Choroid plexus epithelial cell (primary cell): ENCODE results near the gene PAX6.

ENCODE experiments used
- DNase-seq: peaks from one replicate; pipeline ENCODE4 v3.0.0-alpha.2; 2010; ENCODE audit warnings: low read depth
- H3K4me3 ChIP-seq: 2 replicates; pipeline ENCODE4 v1.5.1; 2011; ENCODE audit warnings: low read depth, mild to moderate bottlenecking, control low read depth, low read length, moderate library complexity
- TF ChIP-seq, protein P1 (sequence below): conservative IDR thresholded peaks from 2 replicates; pipeline ENCODE4 v1.5.1; 2011; ENCODE audit warnings: low read depth, mild to moderate bottlenecking, control low read depth, inconsistent platforms, low read length, moderate library complexity

PAX6 gene

DNA sequence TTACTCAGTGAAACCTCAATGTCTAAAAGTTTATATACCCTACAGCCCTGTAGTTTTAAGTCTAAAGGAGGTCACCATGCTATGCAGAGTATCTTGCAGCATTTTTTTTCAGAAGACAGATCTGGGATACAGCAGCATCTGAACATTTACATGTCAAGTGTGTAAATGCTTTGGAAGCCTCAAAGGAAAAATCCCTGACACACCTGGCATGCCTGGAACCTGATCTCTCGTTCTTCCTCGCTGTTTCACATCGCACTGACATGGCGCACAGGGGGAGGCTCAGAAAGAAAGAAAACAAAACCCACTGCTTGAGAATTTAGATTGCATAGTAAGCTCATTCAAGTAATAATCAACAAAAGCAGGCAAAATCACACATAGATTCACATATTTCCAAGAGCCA lies 31.0 kb downstream of the PAX6 start:
- DNase-seq, result no peak
- H3K4me3 ChIP-seq, result no peak overlapping the region
- TF ChIP-seq, protein P1, sequence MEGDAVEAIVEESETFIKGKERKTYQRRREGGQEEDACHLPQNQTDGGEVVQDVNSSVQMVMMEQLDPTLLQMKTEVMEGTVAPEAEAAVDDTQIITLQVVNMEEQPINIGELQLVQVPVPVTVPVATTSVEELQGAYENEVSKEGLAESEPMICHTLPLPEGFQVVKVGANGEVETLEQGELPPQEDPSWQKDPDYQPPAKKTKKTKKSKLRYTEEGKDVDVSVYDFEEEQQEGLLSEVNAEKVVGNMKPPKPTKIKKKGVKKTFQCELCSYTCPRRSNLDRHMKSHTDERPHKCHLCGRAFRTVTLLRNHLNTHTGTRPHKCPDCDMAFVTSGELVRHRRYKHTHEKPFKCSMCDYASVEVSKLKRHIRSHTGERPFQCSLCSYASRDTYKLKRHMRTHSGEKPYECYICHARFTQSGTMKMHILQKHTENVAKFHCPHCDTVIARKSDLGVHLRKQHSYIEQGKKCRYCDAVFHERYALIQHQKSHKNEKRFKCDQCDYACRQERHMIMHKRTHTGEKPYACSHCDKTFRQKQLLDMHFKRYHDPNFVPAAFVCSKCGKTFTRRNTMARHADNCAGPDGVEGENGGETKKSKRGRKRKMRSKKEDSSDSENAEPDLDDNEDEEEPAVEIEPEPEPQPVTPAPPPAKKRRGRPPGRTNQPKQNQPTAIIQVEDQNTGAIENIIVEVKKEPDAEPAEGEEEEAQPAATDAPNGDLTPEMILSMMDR, result no peak

DNA sequence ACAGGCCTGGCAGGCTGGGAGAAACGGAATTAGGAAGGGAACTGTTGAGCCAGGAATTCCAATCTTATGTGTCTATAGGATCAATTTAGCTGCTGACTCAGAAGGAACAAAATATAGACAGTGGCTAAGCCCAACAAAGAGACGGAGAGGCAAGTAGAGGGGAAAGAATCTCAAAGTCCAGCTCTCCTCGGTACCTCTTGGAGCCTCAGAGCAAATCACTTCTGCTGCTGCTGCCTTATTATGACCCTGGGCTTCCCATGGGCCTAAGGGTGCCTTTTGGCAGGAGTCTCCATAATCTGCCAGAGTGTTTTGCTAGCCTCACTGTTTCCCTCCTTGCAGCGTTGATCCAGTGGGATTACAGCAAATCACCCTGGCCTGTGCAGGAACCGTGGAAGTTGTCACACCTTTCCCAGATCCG lies 31.7 kb downstream of the PAX6 start:
- peak; percentile 31 for DNase-seq
- no peak overlapping the region for H3K4me3 ChIP-seq
- TF ChIP-seq, protein P1, result no peak

DNA sequence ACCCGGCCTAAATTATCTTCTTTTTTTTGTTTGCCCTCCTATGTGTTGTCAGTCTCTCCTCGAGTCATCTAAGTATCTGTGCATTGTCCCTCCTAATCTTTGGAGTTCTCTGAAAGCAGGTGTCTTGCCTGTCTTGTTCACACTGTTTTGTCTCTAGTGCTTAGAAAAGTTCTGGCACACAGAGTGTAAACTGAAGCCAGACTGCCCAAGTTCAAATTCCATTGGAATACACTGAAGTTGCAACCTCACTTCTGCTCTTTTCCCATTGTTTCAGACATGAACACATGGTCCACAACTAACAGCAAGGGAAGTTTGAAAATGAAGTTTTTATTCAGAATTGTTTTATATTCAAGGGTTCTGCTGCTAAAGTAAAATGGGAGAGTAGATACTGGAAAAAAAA lies 38.7 kb downstream of the PAX6 start:
- TF ChIP-seq, protein P1, result no peak
- DNase-seq, result no peak

DNA sequence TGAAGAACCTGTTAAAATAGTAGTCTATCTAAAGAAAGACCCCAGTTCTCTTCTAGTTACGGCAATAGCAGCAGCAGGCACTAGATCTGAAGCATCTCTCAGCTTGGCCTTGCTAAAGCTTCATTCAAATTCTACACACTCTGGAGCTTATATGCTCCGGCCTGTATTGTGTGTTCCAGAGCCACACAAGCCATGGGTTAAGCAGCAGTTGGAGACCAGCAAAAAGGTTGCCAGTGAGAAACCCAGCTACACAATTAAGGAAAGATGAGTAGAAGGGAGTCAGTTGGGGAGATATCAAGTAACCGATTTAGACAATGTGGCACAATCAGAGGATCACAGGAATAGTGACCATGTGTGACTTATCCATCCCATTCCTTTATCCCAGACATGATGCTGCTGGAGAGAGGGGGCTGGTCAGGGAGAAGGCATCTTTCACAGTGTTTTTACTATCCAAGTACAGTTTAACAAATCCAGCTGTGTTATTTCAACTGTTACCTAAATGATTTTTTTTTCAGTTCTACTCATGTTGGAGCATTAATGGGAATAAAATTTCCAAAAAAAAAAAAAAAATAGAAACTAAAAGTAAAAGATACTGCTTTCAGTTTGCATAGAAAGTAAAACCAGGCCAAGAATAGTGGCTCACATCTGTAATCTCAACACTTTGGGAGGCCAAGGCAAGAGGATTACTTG lies 41.0 kb downstream of the PAX6 start:
- DNase-seq, result no peak
- no peak overlapping the region for H3K4me3 ChIP-seq
- TF ChIP-seq, protein P1, result no peak

More for the DNA sequence above, 38.7 kb downstream of the PAX6 start:
- H3K4me3 ChIP-seq, result no peak overlapping the region

DNA sequence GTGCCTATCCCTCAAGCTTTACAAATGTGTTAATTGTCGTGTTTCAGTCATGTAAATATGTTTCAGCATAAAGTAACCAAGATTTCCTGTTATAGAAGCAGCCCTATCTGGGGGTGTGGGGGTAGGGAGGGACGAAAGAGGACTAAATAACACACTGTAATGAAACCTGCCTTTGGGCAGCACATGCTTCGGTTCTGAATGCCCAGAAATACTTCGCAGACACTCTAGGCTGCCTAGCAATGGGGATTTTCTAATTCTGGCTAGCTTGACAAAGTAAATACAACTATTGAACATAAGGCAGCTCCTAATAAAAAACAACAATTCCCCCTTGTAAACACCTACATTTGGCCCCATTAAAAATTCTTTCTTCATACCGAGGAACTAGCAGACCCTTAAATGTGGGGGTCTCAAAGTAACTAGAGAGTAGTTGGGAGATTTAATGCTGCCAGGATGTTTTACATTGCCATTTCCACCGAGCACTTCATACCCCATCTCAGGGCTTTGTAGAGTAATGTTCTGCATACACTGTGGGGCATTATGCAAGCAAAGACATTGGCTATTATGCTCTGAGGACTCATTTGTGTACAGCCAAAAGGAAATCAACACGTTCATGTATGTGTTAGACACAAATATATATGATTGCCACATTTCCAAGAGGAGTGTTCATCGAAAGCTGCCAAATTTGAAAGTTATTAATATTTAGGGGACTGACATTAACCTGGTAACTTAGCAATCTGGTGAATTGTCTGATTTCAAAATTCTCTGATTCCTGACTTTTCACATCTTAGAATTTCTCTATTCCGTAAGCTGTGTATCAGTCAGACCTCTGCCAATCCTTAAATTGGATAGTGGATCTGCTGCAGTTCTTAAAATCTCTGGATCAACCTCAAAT lies 42.1 kb downstream of the PAX6 start:
- no peak for DNase-seq
- TF ChIP-seq, protein P1, result no peak
- no peak overlapping the region for H3K4me3 ChIP-seq

DNA sequence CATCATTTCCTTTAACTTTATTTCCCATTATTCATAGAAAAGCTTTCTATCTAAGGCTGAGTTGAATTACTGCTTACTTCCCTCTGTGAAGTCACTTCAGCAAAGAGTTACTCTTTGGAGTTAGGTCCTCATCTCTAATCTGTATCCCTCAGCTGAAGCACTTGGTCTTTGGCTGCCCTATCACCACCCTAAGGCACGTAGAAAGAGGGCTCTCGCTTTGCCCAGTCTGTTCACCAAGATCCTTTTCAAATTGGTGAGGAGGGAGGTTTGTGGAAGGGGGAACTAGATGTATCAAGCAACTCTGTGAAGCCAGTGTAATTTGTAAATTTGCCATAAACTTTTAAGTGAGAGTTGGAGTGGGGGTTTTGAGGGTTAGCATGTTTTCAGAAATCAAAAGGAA lies 43.4 kb downstream of the PAX6 start:
- TF ChIP-seq, protein P1, result no peak
- no peak for DNase-seq
- H3K4me3 ChIP-seq, result no peak overlapping the region
